RWPE1 (cell line): ENCODE data around the gene RABL2A.
"Not testable (repeated sequence)": the region's sequence is repeated elsewhere in the genome, so short reads cannot be mapped to it uniquely, and the experiment has no call there.

ENCODE experiments used
- CTCF ChIA-PET: fragments of 350-600 bp; sonication (Branson Sonifier 250); formaldehyde crosslinking; extraction: SDS; loops from one replicate; lab custom pipeline; 2021; lab: Yijun Ruan, JAX
- POLR2A ChIA-PET: fragments of 400-600 bp; formaldehyde crosslinking; extraction: SDS; loops from one replicate; lab custom pipeline; 2020; ENCODE audit warnings: antibody characterized with exemption; ENCODE audit not compliant: low non-redundant PET; lab: Yijun Ruan, JAX
- DNase-seq: peaks from one replicate; pipeline ENCODE4 v3.0.0; 2012; ENCODE audit warnings: low spot score
- H3K27ac ChIP-seq: fragments of 450-650 bp; 2 replicates; pipeline ENCODE4 v1.5.1; 2017
- CTCF ChIP-seq: fragments of 450-650 bp; conservative IDR thresholded peaks from 2 replicates; pipeline ENCODE4 v1.5.1; 2017; ENCODE audit warnings: low read depth, mild to moderate bottlenecking

RABL2A gene

GRCh38 chr2:113676623-113677266 lies 49.7 kb downstream of the RABL2A start:
- no peak overlapping the region for H3K27ac ChIP-seq
- POLR2A ChIA-PET: no interaction called here
- TF ChIP-seq CTCF: no peak
- DNase-seq: no peak
- CTCF ChIA-PET: interaction anchor here (0.7 kb wide), 1 partner anchor 9 kb away, joined by 3 read pairs; no protein-coding TSS in a partner anchor

GRCh38 chr2:113677330-113677729 lies 50.3 kb downstream of the RABL2A start:
- ChIA-PET POLR2A (no interaction called here), CTCF (interaction anchor here (0.7 kb wide), 1 partner anchor 8 kb away, joined by 3 read pairs; no protein-coding TSS in a partner anchor)
- no peak for TF ChIP-seq CTCF

GRCh38 chr2:113679457-113679856 lies 52.4 kb downstream of the RABL2A start:
- TF ChIP-seq CTCF: no peak
- no peak overlapping the region for H3K27ac ChIP-seq
- ChIA-PET CTCF (no interaction called here), POLR2A (no interaction called here)
- DNase-seq: no peak

More at GRCh38 chr2:113677330-113677729, 50.3 kb downstream of the RABL2A start:
- H3K27ac ChIP-seq: no peak overlapping the region
- no peak for DNase-seq

- H3K27ac ChIP-seq: no peak overlapping the region
- ChIA-PET POLR2A (no interaction called here), CTCF (interaction anchor here (0.5 kb wide), 1 partner anchor 8 kb away, joined by 3 read pairs; no protein-coding TSS in a partner anchor)
- DNase-seq: no peak
- TF ChIP-seq CTCF: no peak
Measured at GRCh38 chr2:113685471-113685870, 58.4 kb downstream of the RABL2A start.

- ChIA-PET CTCF (no interaction called here), POLR2A (no interaction called here)
- H3K27ac ChIP-seq: no peak overlapping the region
- TF ChIP-seq CTCF: no peak
- no peak for DNase-seq
Measured at GRCh38 chr2:113686537-113686936, 59.5 kb downstream of the RABL2A start.

GRCh38 chr2:113690871-113691270 lies 63.8 kb downstream of the RABL2A start:
- CTCF ChIA-PET, POLR2A ChIA-PET, H3K27ac ChIP-seq, DNase-seq: not testable (repeated sequence)
